ENCODE data around the gene C16orf92.
A peak's percentile ranks its signal among the peaks of the same experiment; 100 is the strongest.

The C16orf92 gene

DNA sequence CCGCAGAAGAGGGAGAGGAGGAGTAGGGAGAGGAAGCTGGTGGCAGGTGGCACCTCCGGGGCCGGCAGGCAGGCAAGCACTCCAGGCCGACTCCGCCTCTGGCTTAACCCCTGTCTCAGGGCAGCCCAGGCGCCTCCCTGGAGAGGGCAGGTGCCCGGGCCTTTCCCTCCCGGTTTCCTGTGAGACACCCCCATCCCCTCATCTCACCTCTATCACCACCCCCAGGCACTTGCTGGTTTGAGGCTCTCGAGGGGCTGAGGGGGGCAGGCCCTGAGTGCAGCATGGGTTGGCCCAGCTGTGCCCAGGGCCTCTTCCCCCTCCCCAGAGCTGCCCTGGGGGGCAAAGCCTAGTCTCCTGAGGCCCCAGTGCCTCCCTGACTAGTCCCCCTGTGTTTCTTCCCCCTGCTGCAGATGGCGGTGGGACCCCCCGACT is 18.2 kb upstream of the C16orf92 start:
- no peak overlapping the region for H3K4me3 ChIP-seq (ENCODE audit: control insufficient read depth, low read depth, low read length)
- TF ChIP-seq, protein P1, sequence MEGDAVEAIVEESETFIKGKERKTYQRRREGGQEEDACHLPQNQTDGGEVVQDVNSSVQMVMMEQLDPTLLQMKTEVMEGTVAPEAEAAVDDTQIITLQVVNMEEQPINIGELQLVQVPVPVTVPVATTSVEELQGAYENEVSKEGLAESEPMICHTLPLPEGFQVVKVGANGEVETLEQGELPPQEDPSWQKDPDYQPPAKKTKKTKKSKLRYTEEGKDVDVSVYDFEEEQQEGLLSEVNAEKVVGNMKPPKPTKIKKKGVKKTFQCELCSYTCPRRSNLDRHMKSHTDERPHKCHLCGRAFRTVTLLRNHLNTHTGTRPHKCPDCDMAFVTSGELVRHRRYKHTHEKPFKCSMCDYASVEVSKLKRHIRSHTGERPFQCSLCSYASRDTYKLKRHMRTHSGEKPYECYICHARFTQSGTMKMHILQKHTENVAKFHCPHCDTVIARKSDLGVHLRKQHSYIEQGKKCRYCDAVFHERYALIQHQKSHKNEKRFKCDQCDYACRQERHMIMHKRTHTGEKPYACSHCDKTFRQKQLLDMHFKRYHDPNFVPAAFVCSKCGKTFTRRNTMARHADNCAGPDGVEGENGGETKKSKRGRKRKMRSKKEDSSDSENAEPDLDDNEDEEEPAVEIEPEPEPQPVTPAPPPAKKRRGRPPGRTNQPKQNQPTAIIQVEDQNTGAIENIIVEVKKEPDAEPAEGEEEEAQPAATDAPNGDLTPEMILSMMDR (conservative IDR thresholded peaks at IDR 0.05; ENCODE audit: control insufficient read depth, insufficient read depth, low read depth, low read length), result no peak
- no peak for DNase-seq (ENCODE audit: low read depth)

DNA sequence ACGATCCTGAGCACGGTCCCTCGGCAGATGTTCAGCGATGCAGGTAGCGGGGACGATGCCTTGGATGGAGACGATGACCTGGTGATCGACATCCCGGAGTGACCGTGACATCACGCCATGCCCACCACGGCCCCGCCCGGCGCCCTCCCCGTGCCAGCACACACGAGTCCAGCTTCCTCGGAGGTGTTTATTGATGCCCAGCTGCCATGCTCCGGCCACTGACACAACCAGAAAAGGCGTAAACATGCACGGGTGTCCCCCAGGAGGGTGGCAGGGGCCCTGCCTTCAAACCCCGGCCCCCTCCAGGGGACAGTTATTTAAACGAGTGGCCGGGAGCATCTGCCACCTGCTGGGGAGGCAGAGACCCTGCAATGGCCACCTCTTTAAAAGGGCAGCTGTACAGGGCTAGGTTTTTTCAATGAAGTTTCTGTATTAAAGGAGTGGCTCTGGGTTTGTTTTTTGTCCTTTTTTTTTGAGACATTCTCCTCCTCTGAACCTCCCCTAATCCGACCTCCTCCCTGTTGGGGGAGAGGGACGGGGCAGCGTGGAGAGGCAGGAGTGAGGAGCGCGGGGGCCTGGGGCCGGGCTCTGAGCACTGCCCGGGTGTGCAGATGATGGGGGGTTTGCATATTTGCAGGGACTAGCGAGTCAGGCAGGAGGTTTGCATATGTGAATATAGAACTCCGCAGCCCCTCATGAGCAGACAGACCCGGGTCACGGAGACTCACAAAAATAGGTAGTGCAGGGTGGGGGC is 17.5 kb upstream of the C16orf92 start:
- peak; percentile 48 for DNase-seq (ENCODE audit: low read depth)
- H3K4me3 ChIP-seq (ENCODE audit: control insufficient read depth, low read depth, low read length), result no peak overlapping the region
- TF ChIP-seq, protein P1 (conservative IDR thresholded peaks at IDR 0.05; ENCODE audit: control insufficient read depth, insufficient read depth, low read depth, low read length), result peak; percentile 80

DNA sequence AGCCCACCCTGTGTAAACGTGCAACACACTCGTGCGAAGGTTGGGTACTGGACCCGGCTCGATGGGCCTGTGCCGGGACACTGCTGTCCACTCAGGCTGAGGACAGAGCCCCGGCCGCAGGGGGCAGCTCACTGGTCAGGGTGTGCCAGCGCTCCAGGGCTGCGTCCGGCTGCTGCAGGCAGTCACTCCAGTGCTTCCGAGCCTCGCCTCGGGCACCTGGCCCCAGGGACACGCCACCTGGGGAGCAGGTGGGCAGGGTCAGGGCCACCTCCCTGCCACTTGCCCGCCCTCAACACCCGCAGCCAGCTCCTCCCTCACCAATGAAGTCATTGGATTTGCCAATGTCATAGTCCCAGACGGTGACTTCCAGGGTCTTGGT is 16.9 kb upstream of the C16orf92 start:
- no peak for DNase-seq (ENCODE audit: low read depth)
- H3K4me3 ChIP-seq (ENCODE audit: control insufficient read depth, low read depth, low read length), result no peak overlapping the region
- TF ChIP-seq, protein P1 (conservative IDR thresholded peaks at IDR 0.05; ENCODE audit: control insufficient read depth, insufficient read depth, low read depth, low read length), result no peak

DNA sequence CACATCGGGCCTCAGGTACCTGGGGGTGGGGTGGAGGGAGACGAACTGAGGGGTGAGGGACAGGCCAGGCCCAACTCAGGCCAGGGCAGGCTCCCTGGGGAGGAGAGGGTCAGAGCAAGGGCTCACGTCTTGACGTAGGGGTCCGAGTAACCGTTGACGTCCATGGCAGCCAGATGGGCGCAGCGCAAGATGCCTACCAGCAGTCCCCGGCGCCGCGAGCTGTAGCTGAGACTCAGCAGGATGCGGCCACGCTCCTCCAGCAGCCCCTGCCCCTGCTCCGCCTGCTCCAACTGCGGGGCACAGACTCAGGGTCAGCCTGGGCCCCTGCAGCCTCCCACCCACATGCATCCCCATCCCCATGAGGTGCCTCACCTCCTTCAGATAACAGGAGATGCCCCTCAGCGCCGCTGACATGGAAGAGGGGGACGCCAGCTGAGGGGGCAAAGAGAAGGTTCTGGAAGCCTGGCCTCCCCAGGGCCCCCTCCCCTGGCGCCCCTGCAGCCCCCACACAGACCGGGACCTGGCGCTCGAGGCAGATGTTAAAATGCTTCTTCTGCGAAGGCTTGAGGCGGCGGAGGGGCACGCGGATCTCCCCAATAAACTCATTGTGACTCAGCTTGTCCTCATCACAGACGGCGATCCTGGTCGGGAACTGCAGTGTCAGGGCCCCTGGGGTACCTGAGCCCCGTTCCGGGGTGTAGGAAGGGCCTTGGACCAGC is 16.2 kb upstream of the C16orf92 start:
- DNase-seq (ENCODE audit: low read depth), result no peak
- TF ChIP-seq, protein P1 (conservative IDR thresholded peaks at IDR 0.05; ENCODE audit: control insufficient read depth, insufficient read depth, low read depth, low read length), result no peak
- no peak overlapping the region for H3K4me3 ChIP-seq (ENCODE audit: control insufficient read depth, low read depth, low read length)

DNA sequence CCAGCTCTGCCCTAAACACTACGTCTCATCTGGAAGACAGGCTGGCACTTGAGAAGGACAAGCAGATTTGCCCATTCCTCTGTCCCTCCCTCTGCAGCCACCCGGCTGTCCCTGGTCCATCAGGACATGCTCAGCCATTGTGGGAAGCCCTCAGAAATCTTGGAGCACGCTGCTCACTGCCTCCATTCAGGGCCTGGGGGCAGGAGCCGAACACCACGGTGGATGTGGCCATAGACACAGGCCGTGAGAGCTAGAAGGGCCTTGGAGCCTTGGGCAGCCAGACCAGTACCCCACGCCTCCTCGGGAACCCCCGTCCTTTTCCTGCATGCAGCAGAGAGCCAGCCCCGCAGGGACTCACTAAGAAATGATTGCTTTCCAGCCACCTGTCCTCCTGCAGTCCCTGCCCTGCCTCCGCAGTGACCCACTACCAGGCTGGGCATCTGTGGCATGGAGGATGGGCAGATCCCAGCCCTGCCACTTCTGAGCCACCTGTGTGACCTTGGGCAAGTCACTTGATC is 15.6 kb upstream of the C16orf92 start:
- DNase-seq (ENCODE audit: low read depth), result no peak
- TF ChIP-seq, protein P1 (conservative IDR thresholded peaks at IDR 0.05; ENCODE audit: control insufficient read depth, insufficient read depth, low read depth, low read length), result no peak
- H3K4me3 ChIP-seq (ENCODE audit: control insufficient read depth, low read depth, low read length), result no peak overlapping the region

DNA sequence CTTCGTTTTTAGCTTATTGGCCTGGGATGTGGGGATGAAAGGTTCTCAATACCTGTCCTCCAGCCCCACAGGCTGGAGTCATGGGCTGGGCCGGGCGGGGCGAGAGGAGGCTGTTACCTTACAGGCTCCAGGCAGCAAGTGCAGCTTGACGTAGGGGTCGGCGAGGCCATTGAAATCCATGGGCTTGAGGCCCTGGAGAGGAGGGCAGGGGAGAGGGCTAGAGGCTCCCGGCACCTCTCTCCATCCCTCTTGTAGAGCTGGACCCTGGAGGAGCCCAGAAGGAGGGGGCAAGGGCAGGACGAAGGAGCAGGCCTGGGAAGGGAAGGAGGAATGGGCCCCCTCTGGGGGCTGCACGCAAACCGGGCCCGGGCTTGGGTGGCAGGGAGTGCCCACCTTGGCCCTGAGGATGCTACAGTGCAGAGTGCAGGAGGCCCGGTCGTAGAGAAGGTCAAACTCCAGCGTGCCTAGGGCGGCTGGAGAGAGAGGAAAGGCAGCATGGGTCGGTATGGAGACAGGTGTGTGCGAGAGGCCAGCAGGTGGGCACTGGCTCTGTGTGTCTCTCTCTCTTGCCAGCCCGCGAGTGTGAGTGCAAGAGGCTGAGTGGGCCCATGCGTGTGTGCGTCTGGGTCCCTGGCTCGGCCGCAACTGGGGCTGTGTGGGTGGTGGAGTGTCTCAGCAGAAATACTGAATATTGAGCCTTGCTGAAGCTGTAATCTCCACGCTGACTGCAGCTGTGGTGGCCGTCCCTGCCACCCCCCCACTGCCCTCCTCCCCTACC is 13.7 kb upstream of the C16orf92 start:
- DNase-seq (ENCODE audit: low read depth), result no peak
- H3K4me3 ChIP-seq (ENCODE audit: control insufficient read depth, low read depth, low read length), result no peak overlapping the region
- TF ChIP-seq, protein P1 (conservative IDR thresholded peaks at IDR 0.05; ENCODE audit: control insufficient read depth, insufficient read depth, low read depth, low read length), result no peak

Data from fibroblast of mammary gland (primary cell).